A549 (cell line): ENCODE measurements around the gene DUSP10.

Source experiments
- EHF ChIP-seq: fragments of 250-450 bp; sonication (Bioruptor Pico); IDR thresholded peaks from 2 replicates; pipeline ENCODE4 v1.5.0; 2020; ENCODE audit warnings: mild to moderate bottlenecking
- EHMT2 ChIP-seq: fragments of 200-600 bp; sonication (generic); IDR thresholded peaks from 2 replicates; pipeline ENCODE4 v1.6.1; 2016; ENCODE audit warnings: antibody characterized with exemption, low read depth, mild to moderate bottlenecking, moderate library complexity
- EP300 ChIP-seq, 2 experiments: fragments of >200 bp; sonication (Bioruptor Twin); formaldehyde crosslinking; IDR thresholded peaks; 2 replicates in 1 of 2; 3 replicates in 1 of 2; pipeline ENCODE4 v1.6.1; 2016 to 2017
- FOXS1 ChIP-seq: fragments of 250-450 bp; sonication (Bioruptor Pico); IDR thresholded peaks from 2 replicates; pipeline ENCODE4 v1.5.0; 2020; ENCODE audit warnings: mild to moderate bottlenecking, moderate library complexity
- MYC ChIP-seq: IDR thresholded peaks from 2 replicates; pipeline ENCODE4 v1.6.1; 2012; ENCODE audit warnings: mild to moderate bottlenecking, inconsistent platforms, low read length, improper control_type of control experiment, borderline replicate concordance
- PHF8 ChIP-seq: fragments of 200-600 bp; sonication (generic); IDR thresholded peaks from 2 replicates; pipeline ENCODE4 v1.6.1; 2016; ENCODE audit warnings: low read depth, mild to moderate bottlenecking, antibody characterized with exemption, moderate library complexity, borderline replicate concordance
- POLR2A ChIP-seq: IDR thresholded peaks from 2 replicates; pipeline ENCODE4 v1.6.1; 2012; ENCODE audit warnings: mild to moderate bottlenecking, low read length
- RCOR1 ChIP-seq: fragments of 150-350 bp; IDR thresholded peaks from 2 replicates; pipeline ENCODE4 v1.6.1; 2014; ENCODE audit warnings: antibody characterized with exemption, low read length, low read depth
- TF ChIP-seq, protein P1 (sequence below): fragments of >200 bp; sonication (Bioruptor Twin); formaldehyde crosslinking; IDR thresholded peaks from 3 replicates; pipeline ENCODE4 v1.5.1; 2016
- TF ChIP-seq, protein P2 (sequence below): fragments of 150-350 bp; IDR thresholded peaks from 2 replicates; pipeline ENCODE4 v1.6.1; 2014; ENCODE audit warnings: low read depth, mild to moderate bottlenecking, low read length
- TF ChIP-seq, protein P3 (sequence below): fragments of >200 bp; sonication (Bioruptor Twin); formaldehyde crosslinking; IDR thresholded peaks from 3 replicates; pipeline ENCODE4 v1.6.1; 2016
- TF ChIP-seq, protein P4 (sequence below): fragments of 450-650 bp; IDR thresholded peaks from 2 replicates; pipeline ENCODE4 v1.6.1; 2014; ENCODE audit warnings: antibody characterized with exemption

DNA sequence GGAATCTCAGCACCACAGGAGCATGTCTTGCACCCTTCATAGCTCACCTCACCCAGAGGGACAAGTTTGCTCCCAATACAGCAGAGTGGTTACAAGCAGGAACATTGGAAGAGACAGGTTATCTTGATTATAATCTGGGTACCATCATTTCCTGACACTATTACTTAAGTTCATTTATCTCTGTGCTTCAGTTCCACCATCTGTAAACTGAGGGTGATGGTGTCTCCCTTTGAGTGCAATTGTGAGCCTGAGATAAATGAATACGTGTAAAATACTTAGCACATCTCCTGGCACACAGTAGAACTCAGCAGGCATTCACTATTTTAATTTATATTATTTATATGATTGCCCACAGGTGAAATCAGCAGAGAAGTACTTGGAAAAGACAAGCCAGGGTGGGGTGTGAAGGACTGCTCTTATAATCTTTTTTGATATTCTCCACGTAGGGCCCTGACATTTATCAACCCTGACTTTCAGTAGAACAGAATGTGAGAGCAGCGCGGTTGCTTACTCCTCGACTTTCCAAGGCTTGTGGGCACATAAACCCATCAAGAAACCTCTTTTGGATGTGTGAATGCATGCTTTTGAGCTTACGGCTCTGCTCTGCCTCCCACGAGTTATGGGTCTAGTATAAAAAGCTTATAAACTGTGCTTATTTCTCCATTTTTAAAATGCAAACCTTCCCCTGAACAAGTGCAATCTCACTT, 34.9 kb downstream of the DUSP10 start:
- TF ChIP-seq, protein P1, sequence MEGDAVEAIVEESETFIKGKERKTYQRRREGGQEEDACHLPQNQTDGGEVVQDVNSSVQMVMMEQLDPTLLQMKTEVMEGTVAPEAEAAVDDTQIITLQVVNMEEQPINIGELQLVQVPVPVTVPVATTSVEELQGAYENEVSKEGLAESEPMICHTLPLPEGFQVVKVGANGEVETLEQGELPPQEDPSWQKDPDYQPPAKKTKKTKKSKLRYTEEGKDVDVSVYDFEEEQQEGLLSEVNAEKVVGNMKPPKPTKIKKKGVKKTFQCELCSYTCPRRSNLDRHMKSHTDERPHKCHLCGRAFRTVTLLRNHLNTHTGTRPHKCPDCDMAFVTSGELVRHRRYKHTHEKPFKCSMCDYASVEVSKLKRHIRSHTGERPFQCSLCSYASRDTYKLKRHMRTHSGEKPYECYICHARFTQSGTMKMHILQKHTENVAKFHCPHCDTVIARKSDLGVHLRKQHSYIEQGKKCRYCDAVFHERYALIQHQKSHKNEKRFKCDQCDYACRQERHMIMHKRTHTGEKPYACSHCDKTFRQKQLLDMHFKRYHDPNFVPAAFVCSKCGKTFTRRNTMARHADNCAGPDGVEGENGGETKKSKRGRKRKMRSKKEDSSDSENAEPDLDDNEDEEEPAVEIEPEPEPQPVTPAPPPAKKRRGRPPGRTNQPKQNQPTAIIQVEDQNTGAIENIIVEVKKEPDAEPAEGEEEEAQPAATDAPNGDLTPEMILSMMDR: no peak
- TF ChIP-seq EP300 (IDR thresholded peaks at IDR 0.05): no peak
- TF ChIP-seq POLR2A: no peak
- TF ChIP-seq, protein P2, sequence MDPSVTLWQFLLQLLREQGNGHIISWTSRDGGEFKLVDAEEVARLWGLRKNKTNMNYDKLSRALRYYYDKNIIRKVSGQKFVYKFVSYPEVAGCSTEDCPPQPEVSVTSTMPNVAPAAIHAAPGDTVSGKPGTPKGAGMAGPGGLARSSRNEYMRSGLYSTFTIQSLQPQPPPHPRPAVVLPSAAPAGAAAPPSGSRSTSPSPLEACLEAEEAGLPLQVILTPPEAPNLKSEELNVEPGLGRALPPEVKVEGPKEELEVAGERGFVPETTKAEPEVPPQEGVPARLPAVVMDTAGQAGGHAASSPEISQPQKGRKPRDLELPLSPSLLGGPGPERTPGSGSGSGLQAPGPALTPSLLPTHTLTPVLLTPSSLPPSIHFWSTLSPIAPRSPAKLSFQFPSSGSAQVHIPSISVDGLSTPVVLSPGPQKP: no peak
- no peak for TF ChIP-seq RCOR1
- TF ChIP-seq EHF: no peak
- no peak for TF ChIP-seq EHMT2
- TF ChIP-seq PHF8: no peak
- TF ChIP-seq, protein P3, sequence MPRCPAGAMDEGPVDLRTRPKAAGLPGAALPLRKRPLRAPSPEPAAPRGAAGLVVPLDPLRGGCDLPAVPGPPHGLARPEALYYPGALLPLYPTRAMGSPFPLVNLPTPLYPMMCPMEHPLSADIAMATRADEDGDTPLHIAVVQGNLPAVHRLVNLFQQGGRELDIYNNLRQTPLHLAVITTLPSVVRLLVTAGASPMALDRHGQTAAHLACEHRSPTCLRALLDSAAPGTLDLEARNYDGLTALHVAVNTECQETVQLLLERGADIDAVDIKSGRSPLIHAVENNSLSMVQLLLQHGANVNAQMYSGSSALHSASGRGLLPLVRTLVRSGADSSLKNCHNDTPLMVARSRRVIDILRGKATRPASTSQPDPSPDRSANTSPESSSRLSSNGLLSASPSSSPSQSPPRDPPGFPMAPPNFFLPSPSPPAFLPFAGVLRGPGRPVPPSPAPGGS: no peak
- no peak for TF ChIP-seq FOXS1 (CRISPR knock-in tag)
- TF ChIP-seq, protein P4, sequence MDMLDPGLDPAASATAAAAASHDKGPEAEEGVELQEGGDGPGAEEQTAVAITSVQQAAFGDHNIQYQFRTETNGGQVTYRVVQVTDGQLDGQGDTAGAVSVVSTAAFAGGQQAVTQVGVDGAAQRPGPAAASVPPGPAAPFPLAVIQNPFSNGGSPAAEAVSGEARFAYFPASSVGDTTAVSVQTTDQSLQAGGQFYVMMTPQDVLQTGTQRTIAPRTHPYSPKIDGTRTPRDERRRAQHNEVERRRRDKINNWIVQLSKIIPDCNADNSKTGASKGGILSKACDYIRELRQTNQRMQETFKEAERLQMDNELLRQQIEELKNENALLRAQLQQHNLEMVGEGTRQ: no peak
- TF ChIP-seq MYC: no peak
